Measurements from ENCODE around the gene ZNF865.
A peak's percentile ranks its signal among the peaks of the same experiment; 100 is the strongest.
"Not testable (repeated sequence)": the region's sequence is repeated elsewhere in the genome, so short reads cannot be mapped to it uniquely, and the experiment has no call there.

ZNF865 gene

DNA sequence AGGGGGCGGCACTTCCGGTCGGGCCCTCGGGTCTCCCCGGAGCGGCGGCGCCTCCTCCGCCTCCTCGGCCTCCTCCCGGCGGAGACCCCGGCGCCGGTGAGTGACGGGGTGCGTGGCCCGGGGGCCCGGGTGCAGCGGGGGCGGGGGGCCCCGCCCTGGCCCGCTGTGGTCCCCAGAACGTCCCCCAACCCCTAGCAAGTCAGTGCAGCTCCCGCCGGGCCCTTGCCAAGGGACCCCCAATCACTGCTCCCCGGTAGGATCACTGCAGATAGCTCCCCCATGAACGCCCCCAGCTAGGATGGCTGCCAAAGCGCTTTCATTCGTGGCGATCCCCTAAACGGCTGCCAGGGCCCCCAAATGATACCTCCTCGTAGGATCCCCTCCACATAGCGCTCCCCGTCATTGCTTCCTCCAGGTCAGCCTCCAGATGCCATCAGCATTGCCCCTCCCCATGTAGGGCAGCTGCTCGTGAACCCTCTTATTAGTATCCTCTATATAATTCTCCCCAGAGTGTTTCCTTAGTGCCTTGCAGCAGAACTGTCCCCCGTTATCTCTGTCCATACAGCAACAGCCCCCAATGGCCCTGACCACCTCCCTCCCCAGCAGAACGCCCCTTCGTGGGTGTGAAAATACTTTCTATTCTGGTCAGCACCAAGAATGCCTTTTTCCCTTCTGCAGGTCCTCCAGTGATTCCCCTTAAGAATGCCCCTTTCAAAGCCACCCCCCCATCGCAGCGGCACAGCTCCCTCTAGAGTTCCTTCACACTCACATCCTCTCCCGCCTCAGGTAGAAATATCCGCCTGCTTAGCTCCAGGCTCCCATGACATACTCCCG lies at the start of gene ZNF865:
ZNF865 (plus strand) TSS at position 11 of the 834 bp plus-strand sequence. CDS start 7,972 bp downstream, outside the sequence.
- DNase-seq (ENCODE audit: low spot score) = peak; percentile 89

DNA sequence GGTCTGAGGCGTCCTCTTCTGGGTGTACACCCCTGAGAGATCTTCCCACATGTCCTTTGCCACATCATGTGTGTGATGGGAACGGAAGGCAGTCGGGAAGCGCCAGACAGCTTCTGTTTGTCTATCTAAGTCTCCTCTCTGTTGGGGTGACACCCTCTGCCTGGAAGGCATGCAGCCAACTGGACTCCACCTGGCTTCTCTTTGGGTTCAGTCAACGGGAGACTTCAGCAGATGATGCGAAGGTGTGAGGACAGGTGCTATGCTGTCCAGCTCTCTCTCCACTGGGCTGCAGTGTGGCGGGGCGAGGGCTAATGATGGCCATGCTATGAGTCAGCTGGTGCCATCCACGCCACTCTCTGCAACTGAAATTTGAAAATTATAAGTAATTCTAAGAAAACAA lies 45.8 kb upstream of the ZNF865 start:
- DNase-seq (ENCODE audit: low spot score) = no peak

DNA sequence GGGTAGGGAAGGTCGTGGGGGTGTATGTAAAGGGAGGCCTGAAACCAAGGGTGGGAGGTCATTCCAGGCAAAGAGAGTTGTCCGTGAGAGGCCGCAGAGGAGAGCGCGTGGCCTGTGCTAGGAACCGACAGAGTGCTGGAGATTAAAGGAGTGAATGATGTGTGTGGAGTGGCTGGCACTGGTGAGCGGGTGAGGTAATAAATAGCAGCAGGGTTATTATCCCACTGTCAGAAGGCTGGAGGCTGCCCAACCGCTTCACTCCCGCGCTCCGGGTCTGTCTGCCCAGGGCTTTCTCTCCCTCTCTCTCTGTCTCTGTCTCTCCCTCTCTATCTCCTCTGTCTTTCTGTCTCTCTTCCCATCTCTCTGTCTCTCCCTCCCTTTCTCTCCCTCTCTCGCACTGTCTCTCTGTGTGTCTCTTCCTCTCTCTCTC lies 42.2 kb upstream of the ZNF865 start:
- no peak for DNase-seq (ENCODE audit: low spot score)

DNA sequence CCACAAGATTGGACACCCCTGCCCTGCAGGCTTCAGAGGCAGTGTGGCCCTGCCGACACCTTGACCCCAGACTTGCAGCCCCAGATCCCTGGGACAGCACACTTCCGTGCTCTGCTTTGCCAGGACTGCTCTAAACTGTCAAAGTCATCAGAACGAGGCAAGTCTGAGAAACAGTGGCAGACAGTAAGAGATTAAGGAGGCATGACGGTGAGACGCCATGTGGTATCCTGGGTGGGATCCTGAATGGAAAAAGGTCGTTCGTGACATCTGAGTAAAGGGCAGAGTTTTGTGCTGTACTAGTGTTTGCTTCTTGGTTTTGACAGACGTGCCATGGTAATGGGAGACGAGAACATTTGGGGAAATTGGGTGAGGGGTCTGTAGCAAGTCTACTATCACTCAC lies 38.6 kb upstream of the ZNF865 start:
- DNase-seq (ENCODE audit: low spot score) = no peak

DNA sequence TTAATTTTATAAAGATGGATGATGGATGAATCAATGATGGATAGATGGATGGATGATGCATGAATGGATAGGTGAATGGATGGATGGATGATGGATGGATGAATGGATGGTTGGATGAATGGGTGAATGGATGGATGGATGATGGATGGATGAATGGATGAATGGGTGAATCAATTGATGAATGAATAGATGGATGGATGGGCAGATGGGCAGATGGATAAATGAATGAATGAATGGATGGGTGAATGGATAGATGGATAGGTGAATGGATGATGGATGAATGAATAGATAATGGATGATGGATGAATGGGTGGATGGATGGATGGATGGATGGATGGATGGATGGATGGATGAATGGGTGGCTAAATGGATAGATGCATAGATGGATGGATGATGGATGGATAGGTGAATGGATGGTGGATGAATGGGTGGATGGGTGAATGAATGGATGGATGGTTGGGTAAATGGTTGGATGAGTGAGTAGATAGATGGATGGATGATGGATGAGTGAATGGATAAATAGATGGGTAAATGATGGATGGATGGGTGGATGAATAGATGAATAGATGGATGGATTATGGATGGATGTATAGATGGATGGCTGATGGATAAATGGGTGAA lies 37.6 kb upstream of the ZNF865 start:
- DNase-seq (ENCODE audit: low spot score) = no peak

DNA sequence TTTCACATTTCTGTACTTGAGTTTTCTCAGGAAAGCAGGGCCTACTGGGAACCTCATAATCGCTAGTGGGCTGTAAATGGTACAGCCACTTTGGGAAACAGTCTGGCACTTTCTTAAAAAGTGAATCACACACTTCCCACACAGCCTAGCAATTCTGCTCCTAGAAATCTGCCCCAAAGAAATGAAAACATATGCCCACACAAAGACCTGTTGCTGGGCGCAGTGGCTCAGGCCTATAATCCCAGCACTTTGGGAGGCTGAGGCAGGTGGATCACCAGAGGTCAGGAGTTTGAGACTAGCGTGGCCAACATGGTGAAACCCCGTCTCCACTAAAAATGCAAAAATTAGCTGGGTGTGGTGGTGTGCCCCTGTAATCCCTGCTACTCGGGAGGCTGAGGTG lies 36.0 kb upstream of the ZNF865 start:
- DNase-seq (ENCODE audit: low spot score) = not testable (repeated sequence)

DNA sequence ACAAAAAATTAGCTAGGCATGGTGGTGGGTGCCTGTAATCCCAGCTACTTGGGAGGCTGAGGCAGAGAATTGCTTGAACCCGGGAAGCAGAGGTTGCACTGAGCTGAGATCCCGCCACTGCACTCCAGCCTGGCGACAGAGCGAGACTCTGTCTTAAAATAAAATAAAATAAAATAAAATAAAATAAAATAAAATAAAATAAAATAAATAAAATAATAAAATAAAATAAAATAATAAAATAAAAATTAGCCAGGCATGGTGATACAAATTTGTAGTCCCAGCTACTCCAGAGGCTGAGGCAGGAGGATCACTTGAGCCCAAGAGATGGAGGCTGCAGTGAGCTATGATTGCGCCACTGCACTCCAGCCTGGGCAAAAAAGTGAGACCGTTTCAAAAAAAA lies 31.5 kb upstream of the ZNF865 start:
- not testable (repeated sequence) for DNase-seq (ENCODE audit: low spot score)

DNA sequence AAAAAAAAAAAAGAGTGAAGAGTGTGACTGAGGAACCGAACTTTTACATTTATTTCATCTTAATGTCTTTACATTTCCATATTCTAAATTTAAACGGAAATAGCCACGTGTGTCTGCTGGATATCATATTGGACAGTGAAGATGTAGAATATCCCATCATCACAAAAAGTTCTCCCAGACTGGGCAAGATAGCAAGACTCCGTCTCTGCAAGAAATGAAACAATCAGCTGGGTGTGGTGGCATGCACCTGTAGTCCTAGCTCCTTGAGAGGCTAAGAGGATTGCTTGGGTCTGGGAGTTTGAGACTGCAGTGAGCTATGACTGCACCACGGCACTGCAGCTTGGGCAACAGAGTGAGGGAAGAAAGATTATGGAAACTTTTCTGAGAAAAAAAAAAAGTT lies 28.7 kb upstream of the ZNF865 start:
- DNase-seq (ENCODE audit: low spot score) = no peak

DNA sequence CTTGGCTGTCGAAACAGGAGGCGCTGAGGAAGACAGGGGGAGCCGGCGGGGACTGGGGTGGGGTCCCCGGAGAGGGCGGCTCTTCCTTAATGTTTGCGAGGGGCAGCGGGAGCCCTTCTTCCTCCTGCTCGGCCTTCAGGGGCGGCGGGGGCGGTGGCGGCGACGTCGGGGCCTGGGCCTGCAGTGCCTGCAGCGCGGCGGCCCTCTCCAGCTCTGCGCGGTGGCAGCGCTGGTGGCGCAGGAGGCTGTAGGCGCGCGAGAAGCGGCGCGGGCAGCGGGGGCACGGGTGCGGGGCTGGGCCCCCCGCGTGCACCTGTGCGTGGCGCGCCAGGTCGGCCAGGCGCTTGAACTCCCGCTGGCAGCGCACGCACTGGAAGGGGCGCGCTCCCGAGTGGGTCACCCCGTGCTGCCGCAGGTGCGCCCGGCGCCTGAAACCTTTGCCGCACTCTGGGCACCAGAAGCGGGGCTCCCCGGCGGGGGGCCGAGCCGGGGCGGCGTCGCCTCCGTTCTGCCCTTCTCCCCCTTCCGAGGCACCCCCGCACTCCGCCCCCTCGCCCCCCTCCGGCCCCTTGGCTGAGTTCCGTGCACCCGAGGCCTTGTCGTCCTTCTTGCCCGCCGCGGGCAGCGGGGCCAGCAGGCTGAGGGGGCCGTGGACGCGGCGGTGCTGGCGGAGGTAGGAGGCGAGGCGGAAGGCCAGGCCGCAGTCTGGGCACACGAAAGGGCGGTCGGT lies 27.3 kb upstream of the ZNF865 start:
- no peak for DNase-seq (ENCODE audit: low spot score)

DNA sequence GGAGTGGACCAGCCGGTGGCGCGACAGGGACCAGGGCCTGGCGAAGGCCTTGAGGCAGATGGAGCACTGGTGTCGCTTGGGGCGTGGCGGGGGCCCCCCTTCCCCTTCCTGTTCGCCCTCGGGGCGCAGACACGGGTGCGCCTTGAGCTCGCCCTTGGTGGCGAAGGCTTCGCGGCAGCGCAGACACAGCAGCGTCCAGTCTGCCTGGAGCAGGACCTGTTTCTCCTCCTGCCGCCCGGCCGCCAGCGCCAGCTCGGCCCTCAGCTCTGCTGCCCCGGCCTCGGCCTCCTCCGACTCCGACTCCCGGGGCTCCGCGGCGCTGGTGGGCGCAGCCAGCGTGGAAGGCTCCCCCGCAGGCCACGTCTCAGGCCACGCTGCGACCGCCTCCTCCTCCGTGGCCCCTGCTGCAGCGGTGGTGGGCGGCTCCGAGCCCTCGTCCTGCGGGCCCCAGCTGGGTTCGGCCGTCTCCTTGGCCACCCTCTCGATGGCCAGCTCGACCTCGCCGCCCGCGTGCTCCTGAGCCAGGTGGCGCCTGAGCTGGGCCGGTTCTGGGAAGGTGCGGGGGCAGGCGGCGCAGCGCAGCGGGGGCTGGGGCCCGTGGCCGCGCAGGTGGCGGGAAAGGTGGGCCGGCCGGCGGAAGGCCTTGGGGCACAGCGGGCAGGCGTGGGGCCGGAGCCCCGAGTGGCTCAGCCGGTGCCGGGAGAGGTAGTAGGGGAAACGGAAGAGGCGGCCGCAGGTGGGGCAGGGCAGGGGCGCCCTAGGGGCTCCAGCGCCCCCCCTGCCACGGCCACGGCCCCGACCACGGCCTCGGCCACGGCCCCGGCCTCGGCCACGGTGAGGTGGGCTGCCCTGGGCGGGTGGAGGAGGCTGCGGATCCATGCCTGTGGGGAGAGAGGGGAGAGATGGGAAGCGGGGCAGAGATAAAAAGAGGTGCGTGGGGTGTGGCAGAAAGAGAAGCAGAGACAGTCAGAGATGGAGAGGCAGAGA lies 26.4 kb upstream of the ZNF865 start:
- DNase-seq (ENCODE audit: low spot score) = no peak

DNA sequence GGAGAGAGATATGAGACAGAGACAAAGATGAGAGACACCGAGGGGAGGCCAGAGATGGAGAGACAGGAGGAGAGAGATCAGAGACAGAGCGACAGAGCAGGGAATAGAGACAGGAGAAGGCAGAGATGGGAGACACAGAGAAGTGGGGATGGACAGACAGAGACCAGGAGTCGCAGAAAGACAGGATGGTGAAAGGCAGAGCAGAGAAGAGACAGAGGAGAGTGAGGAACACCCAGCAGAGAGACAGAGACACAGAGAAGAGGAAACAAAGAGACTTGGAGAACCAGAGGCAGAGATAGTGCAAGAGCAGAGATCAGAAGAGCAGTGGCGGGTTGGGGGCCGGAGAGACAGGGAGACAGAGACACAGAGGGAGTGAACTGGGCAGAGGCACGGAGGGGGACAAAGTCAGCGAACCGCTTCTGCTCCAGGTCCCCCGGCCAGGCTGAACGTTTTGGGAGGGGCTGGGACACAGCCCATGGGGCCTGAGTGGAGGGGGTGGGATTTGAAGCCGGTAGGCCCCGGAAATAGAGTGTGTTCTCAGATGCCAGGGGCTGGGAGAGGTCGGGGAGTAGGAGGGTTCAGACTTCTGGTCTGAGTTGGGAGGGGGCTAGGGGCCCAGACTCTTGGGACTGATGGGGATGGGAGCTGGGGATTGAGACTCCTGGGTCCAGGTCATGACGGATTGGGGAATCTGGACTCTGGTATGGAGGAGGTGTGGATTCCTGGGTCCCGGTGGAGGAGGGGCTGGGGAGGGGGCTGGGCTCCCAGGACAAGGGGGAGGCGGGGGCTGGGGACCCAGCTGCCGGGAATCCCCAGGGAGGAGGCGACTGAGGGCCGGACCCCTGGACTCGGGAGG lies 25.5 kb upstream of the ZNF865 start:
- DNase-seq (ENCODE audit: low spot score) = peak; percentile 54

DNA sequence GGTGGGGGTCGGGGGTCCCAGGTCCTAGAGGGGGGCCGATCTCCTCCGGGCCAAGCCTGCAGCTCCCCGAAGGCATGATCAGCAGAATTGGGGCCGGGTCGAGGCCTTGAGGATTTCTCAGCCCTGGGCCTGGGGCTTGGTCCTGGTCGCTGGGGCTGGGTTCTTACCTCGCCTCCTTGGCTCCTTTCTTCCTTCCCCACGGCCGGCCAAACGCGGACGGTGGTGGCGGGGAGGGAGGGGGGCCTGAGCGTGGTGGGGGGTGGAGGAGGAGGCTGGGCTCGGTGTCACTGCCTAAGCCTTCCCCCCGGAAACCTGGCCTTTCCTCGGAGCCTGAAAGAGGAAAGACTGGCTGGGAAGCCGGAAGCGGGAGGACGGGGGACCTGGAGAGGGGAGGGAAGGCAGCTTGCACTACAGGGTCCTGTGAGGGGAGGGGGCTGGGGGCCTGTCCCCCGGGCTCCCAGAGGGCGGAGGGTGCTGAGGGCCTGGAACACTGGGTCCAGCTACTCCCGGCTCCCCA lies 24.8 kb upstream of the ZNF865 start, which contains the start of gene ZNF579:
ZNF579 (minus strand) TSS at position 221 of the 517 bp plus-strand sequence. CDS start 1,209 bp downstream, outside the sequence.
- peak; percentile 92 for DNase-seq (ENCODE audit: low spot score)

DNA sequence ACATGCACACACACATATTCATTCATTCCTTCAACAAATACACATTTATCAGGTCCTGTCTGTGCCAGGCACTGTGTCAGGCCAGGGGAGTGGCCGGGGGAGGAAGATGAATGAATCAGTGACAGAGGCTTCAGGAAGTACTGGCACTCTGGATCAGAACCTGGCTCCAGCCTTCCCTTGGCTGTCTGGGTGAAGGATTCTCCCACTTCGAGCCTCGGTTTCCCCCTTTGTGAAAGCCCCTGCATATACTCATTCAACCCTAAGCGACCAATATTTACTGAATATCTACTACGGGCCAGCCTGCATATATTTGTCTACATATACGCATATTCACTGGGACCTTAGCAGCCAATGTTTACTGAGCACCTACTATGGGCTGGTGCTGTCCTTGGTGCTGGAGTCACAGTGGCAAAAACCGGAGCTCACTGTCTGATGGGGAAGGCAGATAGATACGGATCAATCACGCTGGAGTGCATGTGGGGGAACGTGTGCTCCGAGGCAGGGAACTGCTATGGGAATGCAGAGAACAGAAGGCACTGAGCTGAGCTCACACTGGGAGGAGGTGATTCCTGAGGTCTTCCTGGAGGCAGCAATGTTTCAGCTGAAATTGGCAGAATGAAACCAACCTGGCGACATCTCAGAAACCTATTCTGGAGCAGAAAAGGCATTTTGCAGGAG lies 24.2 kb upstream of the ZNF865 start:
- no peak for DNase-seq (ENCODE audit: low spot score)

DNA sequence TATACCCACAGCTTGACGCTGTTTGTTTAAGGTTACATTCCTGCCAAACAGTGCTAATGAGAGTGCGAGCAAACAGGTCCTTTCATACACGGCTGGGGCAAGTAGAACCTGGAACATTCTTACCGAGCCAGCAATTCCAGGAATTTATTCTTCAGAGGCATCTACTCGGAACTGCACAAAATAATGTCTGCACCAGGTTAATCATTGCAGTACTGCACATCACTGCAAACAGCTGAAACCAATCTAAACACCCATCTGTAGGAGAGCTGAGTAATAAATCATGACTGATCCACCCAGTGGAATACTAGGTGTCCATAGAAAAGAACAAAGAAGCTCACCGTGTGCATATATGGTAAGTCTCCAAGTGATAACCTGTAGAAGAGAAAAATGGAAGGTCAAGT lies 23.6 kb upstream of the ZNF865 start:
- DNase-seq (ENCODE audit: low spot score) = no peak

DNA sequence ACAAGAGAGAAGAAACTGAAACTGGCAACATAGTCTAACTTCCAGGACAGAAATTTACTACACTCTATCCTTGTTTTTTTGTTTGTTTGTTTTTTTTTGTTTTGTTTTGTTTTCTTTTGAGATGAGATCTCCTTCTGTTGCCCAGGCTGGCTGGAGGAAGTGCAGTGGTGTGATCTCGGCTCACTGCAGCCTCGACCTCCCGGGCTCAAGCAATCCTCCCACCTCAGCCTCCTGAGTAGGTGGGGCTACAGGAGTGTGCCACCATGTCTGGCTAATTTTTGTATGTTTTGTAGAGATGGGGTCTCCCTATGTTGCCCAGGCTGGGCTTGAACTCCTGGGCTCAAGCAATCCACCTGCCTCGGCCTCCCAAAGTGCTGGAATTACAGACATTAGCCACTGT lies 23.2 kb upstream of the ZNF865 start:
- DNase-seq (ENCODE audit: low spot score) = not testable (repeated sequence)

DNA sequence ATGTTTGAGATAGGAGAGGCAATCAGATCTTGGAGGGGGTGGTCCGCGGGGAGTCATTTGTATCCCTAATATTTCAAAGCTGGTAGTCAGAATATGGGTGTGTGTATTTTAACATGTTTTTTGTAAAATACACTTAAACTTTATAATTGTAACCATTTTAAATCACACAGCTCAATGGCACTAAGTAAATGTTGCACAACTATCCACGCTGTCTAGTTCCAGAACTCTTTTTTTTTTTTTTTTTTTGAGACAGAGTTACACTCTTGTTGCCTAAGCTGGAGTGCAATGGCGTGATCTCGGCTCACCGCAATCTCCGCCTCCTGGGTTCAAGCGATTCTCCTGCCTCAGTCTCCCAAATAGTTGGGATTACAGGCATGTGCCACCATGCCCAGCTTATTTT lies 21.6 kb upstream of the ZNF865 start:
- not testable (repeated sequence) for DNase-seq (ENCODE audit: low spot score)

DNA sequence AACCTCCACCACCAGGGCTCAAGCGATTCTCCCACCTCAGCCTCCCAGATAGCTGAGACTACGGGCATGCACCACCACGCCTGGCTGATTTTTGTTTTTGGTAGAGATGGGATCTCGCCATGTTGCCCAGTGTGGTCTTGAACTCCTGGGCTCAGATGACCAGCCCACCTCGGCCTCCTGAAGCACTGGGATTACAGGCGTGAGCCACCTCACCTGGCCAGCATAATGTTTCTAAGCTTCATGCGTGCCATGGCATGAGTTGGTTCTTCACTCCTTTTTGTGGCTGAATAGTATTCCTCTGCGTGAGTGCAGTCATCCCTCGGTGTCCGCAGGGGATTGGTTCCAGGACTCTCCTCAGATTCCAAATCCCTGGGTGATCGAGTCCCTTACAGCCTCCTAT lies 20.6 kb upstream of the ZNF865 start:
- DNase-seq (ENCODE audit: low spot score) = no peak

DNA sequence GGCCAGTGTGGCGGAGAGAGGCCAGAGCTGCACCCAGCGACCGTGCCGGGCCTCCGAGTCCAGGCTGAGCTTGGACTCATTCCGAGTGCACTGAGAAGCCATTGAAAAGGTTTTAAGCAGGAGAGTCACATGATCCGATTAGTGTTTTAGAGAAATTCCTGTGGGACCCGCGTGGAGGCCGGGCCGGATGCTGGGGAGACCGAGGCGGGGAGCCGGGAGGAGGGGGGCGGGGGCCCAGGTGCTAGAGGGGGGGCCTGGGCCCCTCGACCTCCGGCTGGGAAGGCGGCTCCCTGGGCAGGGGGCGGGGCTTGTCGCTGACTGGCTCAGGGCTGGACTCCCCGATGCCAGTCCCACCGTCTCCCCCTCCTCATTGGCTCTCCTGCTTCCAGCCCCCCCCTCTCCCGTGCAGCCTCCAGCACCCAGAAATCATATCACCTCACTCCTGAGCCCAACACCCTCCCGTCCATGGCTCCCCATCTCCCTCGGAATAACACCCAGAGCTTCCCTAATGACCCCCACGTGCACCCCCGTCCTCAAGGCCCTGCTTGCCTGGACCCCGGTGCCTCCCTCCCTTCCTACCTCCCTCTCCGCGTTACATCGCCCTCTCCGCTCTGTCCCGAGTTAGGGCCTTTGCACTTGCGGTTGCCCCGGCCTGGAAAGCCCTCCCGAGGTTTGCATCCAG lies 19.6 kb upstream of the ZNF865 start:
- DNase-seq (ENCODE audit: low spot score) = peak; percentile 66

Data from hepatic stellate cell (primary cell).